ENCODE results near the gene RAB36.
A peak's percentile ranks its signal among the peaks of the same experiment; 100 is the strongest.

RAB36 gene

GRCh38 chr22:23181721-23182308, 36.5 kb downstream of the RAB36 start:
- H3K27me3 ChIP-seq = no peaks in the 10 kb centered on the region
- H3K4me1 ChIP-seq = peaks cover 3% of the 10 kb centered on the region
- peak overlapping the region; percentile 59 for H3K4me3 ChIP-seq (ENCODE audit: low read depth, low read length)
- H3K36me3 ChIP-seq = peaks cover 13% of the 10 kb centered on the region
- no peak for DNase-seq
- TF ChIP-seq CTCF (IDR thresholded peaks at IDR 0.05; ENCODE audit: low read depth, low read length) = no peak
- H3K9me3 ChIP-seq = peaks cover 3% of the 10 kb centered on the region; the same call in 1 of the 2 replicates

- Histone ChIP-seq H3K4me1 (peaks cover 3% of the 10 kb centered on the region), H3K27me3 (no peaks in the 10 kb centered on the region), H3K4me3 (ENCODE audit: low read depth, low read length) (peak overlapping the region; percentile 59), H3K9me3 (no peaks in the 10 kb centered on the region), H3K36me3 (peaks cover 13% of the 10 kb centered on the region)
- no peak for DNase-seq
- TF ChIP-seq CTCF (IDR thresholded peaks at IDR 0.05; ENCODE audit: low read depth, low read length) = no peak
Observed at GRCh38 chr22:23182309-23183060, 37.2 kb downstream of the RAB36 start.

DNA sequence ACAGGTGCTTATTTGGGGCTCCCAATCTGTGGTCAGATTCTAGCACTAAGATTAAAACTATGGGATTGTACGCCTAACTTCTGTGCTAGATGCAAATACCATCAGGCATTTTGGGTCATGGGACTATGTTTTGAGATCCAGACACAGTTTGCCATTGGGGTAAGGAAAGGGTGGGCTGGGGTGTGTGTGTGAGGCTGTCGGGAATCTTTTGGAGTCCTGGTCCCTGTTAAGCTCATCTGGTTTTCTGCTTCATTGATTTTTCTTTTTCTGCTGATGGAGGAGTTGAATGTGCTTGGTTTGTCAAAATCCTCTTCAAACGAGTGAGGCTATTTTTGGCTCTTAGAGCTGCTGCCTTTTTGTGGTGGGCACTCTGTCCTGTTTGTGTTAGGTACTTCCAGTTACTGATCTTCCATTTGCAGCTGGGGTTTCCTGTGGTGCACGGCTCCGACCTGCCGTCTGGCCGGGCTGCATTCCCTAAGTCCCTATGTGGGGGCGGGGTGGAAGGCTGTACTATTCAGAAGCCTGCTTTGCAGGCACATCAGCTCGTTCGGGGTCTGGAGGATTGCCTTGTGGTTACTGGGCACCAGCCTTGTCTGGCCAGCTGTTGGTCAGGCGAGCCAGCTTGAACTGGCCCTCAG, 37.9 kb downstream of the RAB36 start:
- Histone ChIP-seq H3K36me3 (peaks cover 13% of the 10 kb centered on the region), H3K27me3 (no peaks in the 10 kb centered on the region), H3K4me3 (ENCODE audit: low read depth, low read length) (peak overlapping the region; percentile 59), H3K4me1 (peaks cover 3% of the 10 kb centered on the region), H3K9me3 (no peaks in the 10 kb centered on the region)
- DNase-seq = peak; percentile 83
- no peak for TF ChIP-seq CTCF (IDR thresholded peaks at IDR 0.05; ENCODE audit: low read depth, low read length)

DNA sequence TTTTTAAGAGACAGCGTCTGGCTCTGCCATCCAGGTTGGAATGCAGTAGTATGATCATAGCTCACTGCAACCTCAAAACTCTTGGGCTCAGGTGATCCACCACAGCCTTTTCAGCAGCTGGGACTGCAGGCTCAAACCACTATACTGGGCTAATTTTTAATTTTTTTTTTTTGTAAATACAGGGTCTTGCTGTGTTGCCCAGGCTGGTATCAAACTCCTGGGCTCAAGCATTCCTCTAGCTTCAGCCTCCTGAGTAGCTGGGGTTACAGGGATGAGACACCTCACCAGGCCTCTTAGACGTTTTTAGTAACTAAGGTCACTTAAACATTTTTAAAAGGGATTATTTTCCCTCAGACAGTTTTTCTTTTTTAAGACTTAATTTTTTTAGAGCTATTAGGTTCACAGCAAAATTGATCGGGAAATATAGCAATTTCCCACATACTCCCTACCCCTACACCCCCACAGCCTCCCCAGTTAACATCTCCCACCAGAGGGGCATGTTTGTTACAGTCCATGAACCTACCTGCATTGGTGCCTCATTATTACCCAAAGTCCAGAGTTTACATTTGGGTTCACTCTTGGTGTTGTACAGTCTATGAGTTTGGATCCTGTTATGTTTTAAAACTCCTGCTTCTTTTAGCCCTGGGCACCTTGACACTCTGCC, 39.0 kb downstream of the RAB36 start:
- no peak for DNase-seq
- H3K27me3 ChIP-seq = no peaks in the 10 kb centered on the region
- no peaks in the 10 kb centered on the region for H3K9me3 ChIP-seq
- peaks cover 13% of the 10 kb centered on the region for H3K36me3 ChIP-seq
- H3K4me3 ChIP-seq (ENCODE audit: low read depth, low read length) = no peak overlapping the region
- H3K4me1 ChIP-seq = peaks cover 3% of the 10 kb centered on the region
- TF ChIP-seq CTCF (IDR thresholded peaks at IDR 0.05; ENCODE audit: low read depth, low read length) = no peak

- Histone ChIP-seq H3K27me3 (no peaks in the 10 kb centered on the region), H3K4me1 (peaks cover 3% of the 10 kb centered on the region), H3K4me3 (ENCODE audit: low read depth, low read length) (no peak overlapping the region), H3K9me3 (no peaks in the 10 kb centered on the region), H3K36me3 (peaks cover 13% of the 10 kb centered on the region)
- no peak for TF ChIP-seq CTCF (IDR thresholded peaks at IDR 0.05; ENCODE audit: low read depth, low read length)
- DNase-seq = no peak
Observed at GRCh38 chr22:23184764-23185113, 39.5 kb downstream of the RAB36 start.
